Measurements from ENCODE around the gene SYT2.

- TF ChIP-seq, protein P1, sequence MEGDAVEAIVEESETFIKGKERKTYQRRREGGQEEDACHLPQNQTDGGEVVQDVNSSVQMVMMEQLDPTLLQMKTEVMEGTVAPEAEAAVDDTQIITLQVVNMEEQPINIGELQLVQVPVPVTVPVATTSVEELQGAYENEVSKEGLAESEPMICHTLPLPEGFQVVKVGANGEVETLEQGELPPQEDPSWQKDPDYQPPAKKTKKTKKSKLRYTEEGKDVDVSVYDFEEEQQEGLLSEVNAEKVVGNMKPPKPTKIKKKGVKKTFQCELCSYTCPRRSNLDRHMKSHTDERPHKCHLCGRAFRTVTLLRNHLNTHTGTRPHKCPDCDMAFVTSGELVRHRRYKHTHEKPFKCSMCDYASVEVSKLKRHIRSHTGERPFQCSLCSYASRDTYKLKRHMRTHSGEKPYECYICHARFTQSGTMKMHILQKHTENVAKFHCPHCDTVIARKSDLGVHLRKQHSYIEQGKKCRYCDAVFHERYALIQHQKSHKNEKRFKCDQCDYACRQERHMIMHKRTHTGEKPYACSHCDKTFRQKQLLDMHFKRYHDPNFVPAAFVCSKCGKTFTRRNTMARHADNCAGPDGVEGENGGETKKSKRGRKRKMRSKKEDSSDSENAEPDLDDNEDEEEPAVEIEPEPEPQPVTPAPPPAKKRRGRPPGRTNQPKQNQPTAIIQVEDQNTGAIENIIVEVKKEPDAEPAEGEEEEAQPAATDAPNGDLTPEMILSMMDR (IDR thresholded peaks at IDR 0.05), result no peak
- TF ChIP-seq EP300 (IDR thresholded peaks at IDR 0.05) (no peak), POLR2A (IDR thresholded peaks at IDR 0.05; ENCODE audit: low read depth) (no peak)
Measured at GRCh38 chr1:202580619-202581018, 129.6 kb downstream of the SYT2 start.

Measured in esophagus muscularis mucosa (tissue), 4 donors.